Breast epithelium (tissue), 3 donors: ENCODE measurements around the gene SLC26A4.

Source experiments
- POLR2A ChIP-seq: fragments of 450-650 bp; IDR thresholded peaks from one replicate; pipeline ENCODE4 v1.6.1; 2016; ENCODE audit warnings: antibody characterized with exemption, mild to moderate bottlenecking, moderate library complexity
- POLR2AphosphoS5 ChIP-seq, 3 donors: sonication (generic); formaldehyde crosslinking; IDR thresholded peaks; one replicate each; pipeline ENCODE4 v1.6.1; 2017; ENCODE audit warnings: antibody characterized with exemption in 3 of 3
- TF ChIP-seq, protein P1 (sequence below), 3 donors: fragments of 450-650 bp; IDR thresholded peaks; one replicate each; pipeline ENCODE4 v1.5.1; 2016 to 2017; ENCODE audit warnings: antibody characterized with exemption in 3 of 3, mild to moderate bottlenecking in 3 of 3, moderate library complexity in 3 of 3

- TF ChIP-seq, protein P1, sequence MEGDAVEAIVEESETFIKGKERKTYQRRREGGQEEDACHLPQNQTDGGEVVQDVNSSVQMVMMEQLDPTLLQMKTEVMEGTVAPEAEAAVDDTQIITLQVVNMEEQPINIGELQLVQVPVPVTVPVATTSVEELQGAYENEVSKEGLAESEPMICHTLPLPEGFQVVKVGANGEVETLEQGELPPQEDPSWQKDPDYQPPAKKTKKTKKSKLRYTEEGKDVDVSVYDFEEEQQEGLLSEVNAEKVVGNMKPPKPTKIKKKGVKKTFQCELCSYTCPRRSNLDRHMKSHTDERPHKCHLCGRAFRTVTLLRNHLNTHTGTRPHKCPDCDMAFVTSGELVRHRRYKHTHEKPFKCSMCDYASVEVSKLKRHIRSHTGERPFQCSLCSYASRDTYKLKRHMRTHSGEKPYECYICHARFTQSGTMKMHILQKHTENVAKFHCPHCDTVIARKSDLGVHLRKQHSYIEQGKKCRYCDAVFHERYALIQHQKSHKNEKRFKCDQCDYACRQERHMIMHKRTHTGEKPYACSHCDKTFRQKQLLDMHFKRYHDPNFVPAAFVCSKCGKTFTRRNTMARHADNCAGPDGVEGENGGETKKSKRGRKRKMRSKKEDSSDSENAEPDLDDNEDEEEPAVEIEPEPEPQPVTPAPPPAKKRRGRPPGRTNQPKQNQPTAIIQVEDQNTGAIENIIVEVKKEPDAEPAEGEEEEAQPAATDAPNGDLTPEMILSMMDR (IDR thresholded peaks at IDR 0.05) = no peak
- TF ChIP-seq POLR2A (no peak), POLR2AphosphoS5 (IDR thresholded peaks at IDR 0.05) (no peak)
Measured at GRCh38 chr7:107696330-107696946, 35.8 kb downstream of the SLC26A4 start.
